Amniotic stem cell (primary cell): ENCODE measurements around the gene SMIM24.
"Not testable (repeated sequence)": the region's sequence is repeated elsewhere in the genome, so short reads cannot be mapped to it uniquely, and the experiment has no call there.

Source experiments
- DNase-seq: peaks from one replicate; lab custom pipeline; 2025; lab: John Stamatoyannopoulos, UW

SMIM24 gene

GRCh38 chr19:3480383-3481091, at the start of gene SMIM24:
TSS of gene SMIM24 (minus strand) at chr19:3480525. CDS start at chr19:3480463, 62 bp downstream.
- no peak for DNase-seq

GRCh38 chr19:3529299-3529698, 49.0 kb upstream of the SMIM24 start:
- DNase-seq, result not testable (repeated sequence)

- no peak for DNase-seq
These were observed 48.4 kb upstream of the SMIM24 start for GRCh38 chr19:3528539-3529211.

- no peak for DNase-seq
These were observed 47.8 kb upstream of the SMIM24 start for GRCh38 chr19:3528080-3528479.

GRCh38 chr19:3527238-3527910, 47.0 kb upstream of the SMIM24 start:
- no peak for DNase-seq

GRCh38 chr19:3526507-3527237, 46.3 kb upstream of the SMIM24 start:
- no peak for DNase-seq

GRCh38 chr19:3524904-3525451, 44.7 kb upstream of the SMIM24 start:
- no peak for DNase-seq

GRCh38 chr19:3524078-3524842, 43.9 kb upstream of the SMIM24 start:
- no peak for DNase-seq

- no peak for DNase-seq
These were observed 43.2 kb upstream of the SMIM24 start for GRCh38 chr19:3523361-3524077.

GRCh38 chr19:3522421-3523360, 42.4 kb upstream of the SMIM24 start:
- DNase-seq, result no peak

- no peak for DNase-seq
These were observed 40.8 kb upstream of the SMIM24 start for GRCh38 chr19:3521104-3521445.

GRCh38 chr19:3520166-3521103, 40.1 kb upstream of the SMIM24 start:
- DNase-seq, result no peak

- DNase-seq, result no peak
These were observed 38.8 kb upstream of the SMIM24 start for GRCh38 chr19:3519126-3519525.

GRCh38 chr19:3518659-3519058, 38.3 kb upstream of the SMIM24 start:
- no peak for DNase-seq

- DNase-seq, result no peak
These were observed 37.9 kb upstream of the SMIM24 start for GRCh38 chr19:3518255-3518654.

GRCh38 chr19:3517638-3518037, 37.3 kb upstream of the SMIM24 start:
- no peak for DNase-seq

- DNase-seq, result no peak
These were observed 36.4 kb upstream of the SMIM24 start for GRCh38 chr19:3516675-3517207.

GRCh38 chr19:3515891-3516422, 35.6 kb upstream of the SMIM24 start:
- DNase-seq, result no peak
